NCI-H1436 treated with DMSO at 0.1 percent for 48 hours (cell line): ENCODE results near the gene DDRGK1.
"Not testable (repeated sequence)": the region's sequence is repeated elsewhere in the genome, so short reads cannot be mapped to it uniquely, and the experiment has no call there.

Source experiments
- DNase-seq: peaks from one replicate; lab custom pipeline; 2025; lab: John Stamatoyannopoulos, UW

The DDRGK1 gene

DNA sequence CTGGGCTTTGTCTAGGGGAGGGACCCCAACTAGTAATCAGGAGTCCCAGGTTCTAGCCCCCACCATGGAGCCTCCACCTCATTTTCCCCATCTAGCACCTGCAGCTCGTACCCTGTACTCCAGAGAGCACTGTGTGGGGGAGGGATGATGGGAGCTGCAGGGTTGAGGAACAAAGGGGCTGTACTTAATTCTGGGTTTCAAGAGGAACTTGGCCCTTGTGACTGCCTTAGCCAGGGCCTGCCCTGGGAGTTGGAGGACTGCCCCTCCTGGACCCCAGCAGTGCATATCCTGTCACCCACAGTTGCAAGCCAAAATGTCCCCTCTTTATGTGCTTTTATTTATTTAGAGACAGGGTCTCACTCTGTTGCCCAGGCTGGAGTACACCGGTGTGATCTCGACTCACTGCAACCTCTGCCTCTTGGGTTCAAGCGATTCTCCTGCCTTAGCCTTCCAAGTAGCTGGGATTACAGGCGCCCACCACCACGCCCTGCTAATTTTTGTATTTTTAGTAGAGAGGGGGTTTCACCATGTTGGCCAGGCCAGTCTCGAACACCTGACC is 11.0 kb upstream of the DDRGK1 start:
- DNase-seq, result not testable (repeated sequence)

DNA sequence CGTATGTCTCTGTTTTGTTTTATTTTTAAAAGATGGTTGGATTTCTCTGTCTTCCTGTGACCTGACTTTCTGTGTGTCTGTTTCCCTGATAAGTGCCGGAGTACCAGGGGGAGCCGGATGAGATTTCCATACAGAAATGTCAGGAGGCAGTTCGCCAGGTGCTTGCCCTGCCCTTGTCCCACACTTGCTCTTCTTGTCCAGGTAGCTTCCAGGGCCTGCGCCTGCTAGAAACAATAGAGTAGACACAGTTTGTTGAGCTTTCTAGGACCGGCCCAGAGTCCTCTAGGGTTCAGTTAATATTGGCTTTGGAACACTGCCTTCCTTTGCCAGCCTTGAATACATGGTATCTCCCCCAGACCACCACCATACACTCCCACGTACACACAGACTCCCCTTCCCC is 8.7 kb upstream of the DDRGK1 start:
- no peak for DNase-seq

DNA sequence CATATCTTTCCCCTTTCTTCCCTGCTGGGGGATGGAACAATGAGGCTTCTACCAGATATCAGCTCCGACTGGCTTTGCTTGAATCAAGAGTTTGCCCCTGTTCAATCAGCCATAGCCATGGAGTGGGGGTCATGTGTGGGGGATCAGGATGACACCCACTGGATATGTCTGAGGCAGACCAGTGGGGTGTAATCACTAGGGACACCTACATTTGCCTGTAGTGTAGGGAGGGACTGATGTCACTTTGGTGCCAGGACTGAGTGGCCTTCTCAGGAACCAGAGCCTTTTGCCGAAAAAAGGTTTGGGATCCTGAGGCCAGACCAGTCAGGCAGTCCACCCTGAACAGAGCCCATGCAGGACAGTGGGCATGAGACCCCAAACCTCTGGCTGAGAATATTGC is 5.9 kb upstream of the DDRGK1 start:
- DNase-seq, result no peak

DNA sequence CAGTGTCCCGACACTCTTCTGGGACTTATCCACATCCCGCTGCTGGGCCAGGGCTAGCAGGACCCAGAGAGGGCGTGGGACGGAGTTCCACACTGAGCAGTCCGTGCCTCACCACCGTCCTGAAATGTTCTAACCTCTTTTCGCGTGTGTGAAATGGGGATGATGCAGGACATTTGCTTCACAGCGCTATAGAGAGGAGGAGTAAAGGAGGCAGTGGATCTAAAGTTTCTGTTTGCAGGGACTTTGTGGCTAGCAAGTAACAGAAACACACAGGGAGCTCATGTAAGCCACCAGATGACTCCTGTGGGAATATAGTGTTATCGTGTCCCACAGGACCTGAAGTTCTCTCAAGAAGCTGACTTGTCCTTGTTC is 5.5 kb upstream of the DDRGK1 start:
- no peak for DNase-seq

DNA sequence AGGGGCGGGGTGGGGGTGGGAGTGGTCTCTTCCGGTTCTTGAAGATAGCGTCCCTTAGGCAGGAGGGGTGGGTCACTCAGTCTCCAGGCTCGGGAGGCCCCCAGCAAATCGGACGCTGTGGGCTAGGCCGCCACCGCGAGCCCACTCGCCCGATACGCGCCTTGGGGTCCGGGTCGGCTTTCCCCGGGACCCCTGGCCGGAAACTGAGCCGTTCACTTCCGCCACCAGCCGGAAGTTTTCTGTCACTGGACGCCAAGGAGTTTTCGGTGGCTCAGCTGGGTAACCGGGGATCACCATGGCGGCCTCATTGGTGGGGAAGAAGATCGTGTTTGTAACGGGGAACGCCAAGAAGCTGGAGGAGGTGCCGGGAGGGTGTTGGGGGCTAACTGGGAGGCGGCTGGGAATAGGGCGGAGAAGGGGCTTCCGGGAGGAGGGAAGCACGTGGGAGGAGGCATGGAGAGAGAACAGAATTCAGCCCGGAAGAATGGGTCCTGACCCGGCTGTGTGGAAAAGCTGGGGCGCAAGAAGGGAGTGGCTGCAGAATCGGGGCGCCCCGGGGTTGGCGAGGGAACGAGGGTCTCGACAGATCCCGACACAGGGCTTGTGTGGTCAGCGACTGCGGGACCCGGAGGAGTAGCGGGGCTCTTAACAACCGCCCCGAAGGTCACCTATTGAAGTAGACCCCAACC is 4.9 kb upstream of the DDRGK1 start, which contains the start of gene ITPA:
Gene ITPA (plus strand): TSS at position 242 of the 689 bp plus-strand sequence. CDS start 54 bp downstream, at position 296.
- no peak for DNase-seq

DNA sequence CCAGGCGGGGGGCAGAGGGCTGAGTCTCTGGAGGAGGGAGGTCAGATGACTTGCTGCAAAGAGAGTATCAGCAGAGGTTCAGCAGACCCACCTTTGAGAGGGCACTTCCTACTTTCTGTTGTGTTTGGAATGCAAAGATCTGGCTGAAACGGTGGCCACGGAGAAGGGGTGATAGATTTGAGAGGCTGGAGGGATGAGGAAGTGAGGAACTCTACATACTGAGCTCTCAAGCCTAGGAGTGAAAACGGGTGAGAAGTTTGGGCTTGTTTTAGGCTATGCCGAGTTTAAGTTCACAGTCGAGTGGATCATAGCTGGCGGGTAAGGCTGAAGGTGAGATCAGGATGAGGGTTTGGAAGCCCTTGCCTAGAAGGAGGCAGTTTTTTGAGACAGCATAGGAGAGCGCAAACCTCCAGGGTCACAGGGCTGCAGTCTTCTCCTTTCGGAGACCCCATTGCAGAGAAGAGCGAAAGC is 4.3 kb upstream of the DDRGK1 start:
- no peak for DNase-seq

DNA sequence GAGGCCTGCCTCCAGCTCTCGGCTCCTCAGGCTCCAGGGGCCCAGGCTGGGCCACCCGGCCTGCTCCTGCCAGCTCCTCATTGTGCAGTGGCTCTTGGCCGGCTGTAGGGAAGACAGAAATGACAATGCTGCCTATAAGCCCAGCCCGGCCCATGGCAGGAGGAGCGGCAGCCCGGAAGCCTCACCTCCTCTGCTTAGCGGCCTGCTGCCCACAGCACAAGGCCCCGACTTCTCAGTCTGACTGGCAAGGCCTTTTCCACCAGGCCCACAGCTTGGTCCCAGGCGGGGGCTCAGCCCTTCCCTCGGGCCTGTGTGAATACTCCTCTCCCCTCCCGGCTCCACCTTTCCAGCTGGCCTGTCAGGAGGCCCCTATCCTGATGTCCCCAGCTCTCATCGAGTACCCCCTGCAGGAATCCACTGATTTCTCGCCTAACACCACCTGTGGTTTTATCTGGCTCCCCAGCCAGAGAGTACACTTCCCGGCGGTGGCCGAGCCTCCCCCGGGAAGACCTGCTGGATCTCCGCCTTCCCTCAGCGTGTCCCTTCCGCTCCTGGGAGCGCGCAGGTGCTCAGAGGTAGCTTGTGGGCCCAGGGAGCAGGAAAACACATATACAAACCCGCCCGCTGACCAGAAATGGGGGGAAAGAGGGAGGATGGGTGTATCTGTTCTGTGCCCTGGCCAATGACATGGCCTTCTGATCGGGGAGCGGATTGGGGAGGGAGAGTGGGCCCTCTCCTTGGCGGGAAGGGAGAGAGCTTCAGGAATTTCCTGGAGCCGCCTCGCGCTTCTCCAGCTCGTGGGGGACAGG is 963 bp downstream of the DDRGK1 start:
- DNase-seq, result no peak

DNA sequence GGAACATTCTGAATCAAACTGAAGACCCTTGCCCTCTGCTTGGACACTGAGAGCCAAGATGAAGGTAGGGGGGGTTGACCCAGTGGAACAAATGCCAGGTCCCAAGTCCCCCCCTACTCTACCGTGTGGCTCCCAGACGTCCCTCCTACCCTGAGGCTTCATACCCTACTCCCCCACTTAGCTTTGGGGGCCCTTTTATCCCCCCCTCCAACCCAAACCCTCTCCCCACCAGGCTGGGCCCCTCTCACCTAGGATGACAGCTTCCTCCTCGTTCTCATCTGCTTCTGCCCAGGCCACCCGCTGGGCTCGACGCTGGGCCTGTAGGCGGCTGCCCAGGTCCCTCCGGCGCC is 1.5 kb downstream of the DDRGK1 start:
- no peak for DNase-seq

DNA sequence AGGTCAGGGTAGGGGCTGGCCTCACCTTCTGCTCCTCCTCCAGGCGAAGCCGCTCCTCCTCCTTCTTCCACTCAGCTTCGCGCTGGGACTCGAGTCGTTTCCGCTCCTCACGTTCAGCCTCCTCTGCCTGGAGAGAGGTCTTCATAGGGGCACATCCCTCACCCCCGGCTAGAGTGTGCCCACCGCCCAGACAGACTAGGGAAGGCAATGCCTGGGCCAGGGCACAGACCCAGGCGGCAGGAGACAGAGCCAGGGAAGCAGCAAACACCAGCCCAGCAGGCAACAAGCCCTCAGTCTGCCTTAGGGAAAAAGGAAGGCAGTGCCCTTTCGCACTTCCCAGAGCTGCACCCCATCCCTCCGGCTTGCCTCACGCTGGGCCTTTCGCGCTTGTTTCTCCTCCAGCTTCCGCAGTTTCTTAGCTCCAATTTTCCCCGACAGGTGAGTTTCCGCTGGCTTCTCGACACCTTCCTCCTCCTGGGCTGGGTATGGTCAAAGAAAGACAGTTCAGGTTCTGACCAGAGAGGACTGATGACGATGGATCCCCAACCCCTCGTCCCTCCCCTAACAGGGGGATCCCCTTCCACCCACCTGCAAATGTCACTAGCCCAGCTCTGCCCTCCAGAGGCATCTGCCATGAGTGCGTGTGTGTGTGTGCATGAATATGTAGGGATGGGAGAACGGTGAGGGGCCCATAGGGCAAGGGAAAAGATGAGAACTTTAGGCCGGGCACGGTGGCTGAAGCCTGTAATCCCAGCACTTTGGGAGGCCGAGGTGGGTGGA is 4.3 kb downstream of the DDRGK1 start:
- no peak for DNase-seq

DNA sequence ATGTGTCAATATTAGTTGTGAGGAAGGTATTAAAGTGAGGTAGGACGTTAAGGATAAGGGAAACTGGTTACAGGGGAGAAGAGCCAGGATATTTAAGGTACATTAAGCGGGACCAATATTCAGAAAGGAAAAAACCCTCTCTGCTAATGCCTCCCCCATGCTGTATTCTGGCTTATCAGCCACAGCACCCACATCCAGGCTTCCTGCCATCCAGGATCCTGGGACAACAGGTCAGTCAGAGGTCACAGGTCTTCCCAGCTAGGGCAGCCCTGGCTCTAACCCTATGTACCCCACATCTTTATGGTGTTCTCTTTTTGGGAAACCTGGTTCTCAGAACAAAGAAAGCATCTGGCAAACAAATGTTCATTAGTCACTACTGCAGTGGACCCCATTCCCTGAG is 5.3 kb downstream of the DDRGK1 start:
- DNase-seq, result no peak

DNA sequence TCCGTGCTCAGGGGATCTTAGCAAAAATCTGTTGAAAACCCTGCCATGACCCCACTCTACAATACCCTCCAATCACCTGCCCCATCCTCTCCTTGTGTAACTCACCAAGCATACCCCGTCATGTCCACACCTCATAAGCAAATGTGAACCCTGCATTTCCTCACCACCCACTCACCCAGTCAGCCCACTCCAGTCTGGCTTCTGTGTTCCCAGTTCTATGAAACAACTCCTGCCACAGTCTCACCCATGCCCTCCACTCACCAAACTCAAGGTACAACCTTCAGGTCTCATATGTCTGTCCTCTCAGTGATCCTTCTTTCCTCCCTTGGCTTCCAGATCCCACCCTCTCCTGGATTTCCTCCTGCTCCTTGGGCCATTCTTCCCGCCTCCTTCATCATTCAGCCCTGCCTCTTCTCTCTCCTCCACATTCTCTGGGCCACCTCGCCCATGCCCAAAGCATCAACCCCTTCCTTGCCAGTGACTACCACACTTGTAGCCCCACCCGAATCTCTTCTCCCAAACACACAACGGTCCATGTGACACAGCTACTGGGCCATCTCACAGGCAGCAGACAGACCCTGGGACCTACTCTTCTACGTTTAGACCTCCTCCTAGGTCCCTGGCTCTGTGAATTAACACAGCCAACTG is 8.8 kb downstream of the DDRGK1 start:
- no peak for DNase-seq

DNA sequence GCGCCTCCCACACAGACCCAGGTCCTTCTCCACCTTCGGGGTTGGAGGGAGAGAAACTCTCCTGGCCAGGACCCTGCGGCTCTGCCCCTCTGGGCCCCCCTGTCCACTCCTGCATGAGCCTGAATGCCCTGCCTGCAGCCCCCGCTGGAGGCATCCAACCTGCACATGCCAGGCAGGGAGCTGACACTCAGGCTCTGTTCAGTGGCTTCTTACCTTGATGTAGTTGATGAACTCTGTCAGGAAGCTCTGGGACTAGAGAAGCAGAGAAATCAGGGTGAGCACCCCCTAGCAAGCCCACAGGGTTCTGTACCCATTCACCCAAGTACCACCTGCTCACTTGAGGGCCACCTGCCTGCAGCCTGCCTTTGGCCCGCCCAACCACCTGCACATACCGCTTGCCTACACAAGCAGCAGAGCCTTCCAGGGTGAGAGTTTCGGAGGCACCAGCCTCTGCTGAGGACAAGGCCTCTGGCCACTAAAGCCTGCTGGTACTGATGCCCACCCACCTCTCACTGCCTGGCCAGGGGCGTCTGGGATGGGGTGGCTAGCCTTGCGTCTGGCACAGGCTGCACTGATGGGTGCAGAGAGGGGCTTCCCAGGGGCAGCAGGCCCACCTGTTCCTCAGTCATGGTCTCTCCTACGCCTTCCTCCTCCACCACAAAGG is 9.7 kb downstream of the DDRGK1 start:
- no peak for DNase-seq

DNA sequence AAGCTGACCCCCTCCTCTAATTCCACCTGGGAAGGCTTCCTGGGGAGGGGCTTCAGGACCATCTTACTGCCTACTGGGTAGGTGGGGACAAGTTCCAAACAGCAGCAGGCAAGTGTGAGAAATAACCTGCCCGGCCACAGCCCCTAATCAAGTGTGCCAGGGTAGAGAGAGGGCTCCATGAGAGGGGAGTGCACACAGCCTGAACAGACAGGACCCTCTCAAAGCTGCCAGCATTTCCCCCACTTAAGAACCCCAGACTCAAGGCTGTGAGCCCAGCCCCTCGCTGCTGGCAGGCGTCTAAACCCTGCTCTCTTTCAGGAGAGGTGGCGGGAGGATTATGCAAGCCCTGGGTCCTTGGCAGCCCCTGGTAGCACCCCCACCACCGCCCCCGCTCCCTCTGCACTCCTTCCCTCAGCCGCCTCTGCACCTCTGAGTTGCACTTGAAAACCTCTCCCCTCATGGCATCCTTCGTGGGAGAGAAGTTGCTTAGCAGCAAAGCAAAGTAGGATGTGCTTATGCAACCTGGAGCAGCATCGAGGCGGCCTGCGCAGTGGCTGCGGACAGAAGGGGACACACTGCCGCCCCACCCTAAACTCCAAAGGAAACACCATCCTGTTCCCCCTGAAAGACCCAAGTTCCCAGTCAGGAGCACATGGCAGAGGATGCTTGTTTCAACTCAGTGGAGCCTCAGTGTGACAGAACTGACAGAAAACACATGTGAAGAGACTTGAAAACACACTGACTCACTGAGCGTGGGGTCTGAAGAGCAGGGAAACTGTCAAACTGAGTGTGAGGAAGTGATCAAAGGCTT is 10.5 kb downstream of the DDRGK1 start:
- no peak for DNase-seq

DNA sequence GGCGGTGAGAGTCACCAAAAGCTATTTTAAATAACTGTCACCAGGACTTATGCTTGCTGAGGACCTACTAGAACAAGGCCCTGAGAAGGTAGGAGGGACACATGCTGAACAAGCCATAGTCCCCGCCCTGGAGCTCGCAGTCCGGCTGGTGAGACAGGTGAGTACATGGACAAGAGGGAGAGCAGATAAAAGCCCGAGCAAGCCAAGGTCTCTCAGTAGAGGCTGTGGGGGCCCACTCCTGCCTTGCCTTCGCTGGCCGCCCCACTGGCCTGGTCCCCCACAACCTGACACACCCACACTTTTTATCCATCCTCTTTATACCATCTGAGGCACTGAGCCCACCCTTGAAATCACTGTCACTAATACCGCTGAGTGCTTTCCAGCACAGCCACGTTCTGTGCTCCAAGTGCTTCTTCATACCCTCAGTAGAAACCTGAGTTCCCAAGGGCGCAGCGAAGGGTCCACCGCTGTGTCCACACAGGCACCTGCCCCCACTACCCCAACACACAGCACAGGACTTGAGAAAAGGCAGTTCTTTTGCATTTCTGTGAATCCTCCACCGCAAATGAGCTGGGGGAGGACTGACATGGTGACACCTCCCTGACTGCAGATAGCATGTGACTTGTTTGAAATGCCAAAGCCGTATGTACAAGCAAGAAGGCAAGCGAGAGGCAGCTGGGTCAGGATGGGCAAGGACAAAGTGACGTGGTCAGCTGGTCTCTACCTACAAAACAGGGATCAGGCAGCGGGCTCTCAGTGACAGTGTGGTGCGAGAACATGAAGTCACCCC is 12.1 kb downstream of the DDRGK1 start:
- DNase-seq, result no peak

DNA sequence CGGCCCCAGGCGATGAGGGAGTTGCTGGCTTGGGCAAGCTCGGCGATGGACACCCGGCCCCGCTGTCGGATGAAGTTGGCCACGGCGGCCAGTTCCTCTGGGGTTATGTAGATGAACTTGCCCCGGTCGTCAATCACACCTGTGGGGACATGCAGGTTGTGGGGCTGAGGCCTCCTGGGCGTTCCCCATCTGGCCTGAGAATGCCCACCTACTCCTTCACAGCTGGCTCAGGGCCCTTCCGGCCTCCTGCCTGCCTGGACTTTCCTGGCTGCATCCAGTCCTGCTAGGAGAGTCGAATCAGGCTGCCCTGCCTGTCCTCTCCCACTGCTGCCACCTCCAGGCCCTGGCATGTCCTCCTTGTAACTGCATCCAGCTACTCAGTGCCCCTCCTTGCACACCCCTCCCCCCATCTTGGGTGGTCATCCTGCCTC is 13.8 kb downstream of the DDRGK1 start:
- DNase-seq, result no peak

DNA sequence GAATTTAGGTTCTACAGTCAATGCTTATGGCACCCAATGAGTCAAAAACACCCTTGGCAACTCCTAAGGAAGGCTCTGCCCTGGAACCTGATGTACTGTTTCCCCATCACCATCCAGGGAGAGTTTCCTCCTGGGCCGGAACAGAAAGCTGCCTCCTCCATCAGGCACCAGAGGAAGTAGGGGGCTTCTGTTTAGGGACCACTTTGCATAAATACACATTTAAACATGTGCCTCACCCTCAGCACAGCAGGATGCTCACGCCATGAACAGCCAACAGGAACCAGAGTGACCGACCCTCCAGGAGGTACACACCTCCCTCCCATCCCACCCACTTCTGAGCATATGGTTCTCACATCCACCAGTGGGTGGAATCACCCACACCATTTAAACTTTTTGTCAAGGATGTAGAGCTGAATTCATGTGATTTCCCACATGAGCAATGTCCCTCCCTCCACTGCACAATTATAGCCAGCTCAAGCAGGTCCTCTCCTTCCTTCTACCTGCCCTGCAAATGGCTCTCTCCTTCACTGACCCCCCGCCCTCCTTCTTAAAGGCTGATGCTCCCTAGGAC is 14.8 kb downstream of the DDRGK1 start:
- DNase-seq, result no peak

DNA sequence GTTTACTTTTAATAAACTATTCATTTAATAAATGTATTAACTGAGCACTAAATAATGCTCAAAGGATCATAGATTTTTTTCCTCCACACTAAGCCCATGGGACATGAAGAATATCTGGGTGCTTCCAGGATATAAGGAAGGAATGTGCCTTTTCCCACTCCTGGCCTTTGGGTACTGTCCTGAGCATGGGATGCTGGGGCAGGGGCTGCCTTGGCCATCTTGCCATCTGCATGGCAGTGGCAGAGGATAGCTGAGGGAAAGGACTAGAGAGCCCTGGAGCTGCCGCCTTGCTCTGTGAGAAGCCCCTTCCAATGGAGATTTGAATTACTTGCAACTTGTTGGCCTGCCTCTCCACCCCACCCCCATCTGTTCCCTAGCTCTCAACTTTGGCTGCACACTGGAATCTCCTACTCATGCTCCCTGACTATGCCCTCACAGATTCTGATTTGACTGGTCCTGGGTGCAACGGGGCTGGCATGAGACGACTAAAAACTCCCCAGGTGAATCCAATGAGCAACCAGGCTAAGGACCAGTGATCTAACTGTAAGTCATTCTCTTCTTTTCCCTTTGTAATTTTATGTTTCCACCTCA is 15.6 kb downstream of the DDRGK1 start:
- DNase-seq, result no peak

DNA sequence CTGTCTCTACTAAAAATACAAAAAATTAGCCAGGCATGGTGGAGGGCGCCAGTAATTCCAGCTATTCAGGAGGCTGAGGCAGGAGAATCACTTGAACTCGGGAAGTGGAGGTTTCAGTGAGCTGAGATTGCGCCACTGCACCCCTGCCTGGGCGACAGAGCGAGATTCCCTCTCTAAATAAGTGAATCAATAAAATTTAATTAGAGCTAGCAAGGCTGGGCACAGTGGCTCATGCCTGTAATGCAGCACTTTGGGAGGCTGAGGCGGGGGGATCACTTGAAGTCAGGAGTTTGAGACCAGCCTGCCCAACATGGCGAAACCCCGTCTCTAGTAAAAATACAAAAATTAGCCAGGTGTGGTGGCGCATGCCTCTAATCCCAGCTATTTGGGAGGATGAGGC is 16.6 kb downstream of the DDRGK1 start:
- not testable (repeated sequence) for DNase-seq
